Smooth muscle cell (in vitro differentiated cells): ENCODE measurements around the gene TM9SF2. TPM values are rescaled to one million over a fixed set of nuclear protein-coding genes. Genes with fewer than 3 reads are reported as not detected.
A peak's percentile ranks its signal among the peaks of the same experiment; 100 is the strongest.

Experiments used
- DNase-seq: peaks from one replicate; lab custom pipeline; 2025; ENCODE audit not compliant: unreplicated experiment; lab: John Stamatoyannopoulos, UW
- H2AFZ ChIP-seq: fragments of 200-600 bp; sonication (generic); 2 replicates; pipeline ENCODE4 v1.6.0; 2016; ENCODE audit warnings: antibody characterized with exemption, low read depth, mild to moderate bottlenecking
- H3F3A ChIP-seq: fragments of 200-600 bp; sonication (generic); 2 replicates; pipeline ENCODE4 v1.6.0; 2017; ENCODE audit warnings: antibody characterized with exemption, low read depth
- H3K27ac ChIP-seq: fragments of 200-600 bp; sonication (generic); 2 replicates; pipeline ENCODE4 v1.5.1; 2016; ENCODE audit warnings: low read depth, mild to moderate bottlenecking
- H3K27me3 ChIP-seq: fragments of 200-600 bp; sonication (generic); 2 replicates; pipeline ENCODE4 v1.6.1; 2016; ENCODE audit warnings: low read depth, mild to moderate bottlenecking
- H3K36me3 ChIP-seq: fragments of 200-600 bp; sonication (generic); 2 replicates; pipeline ENCODE4 v1.5.1; 2016; ENCODE audit warnings: low read depth
- H3K4me1 ChIP-seq: fragments of 200-600 bp; sonication (generic); 2 replicates; pipeline ENCODE4 v1.5.1; 2016; ENCODE audit warnings: low read depth
- H3K4me2 ChIP-seq: fragments of 200-600 bp; sonication (generic); 2 replicates; pipeline ENCODE4 v1.6.0; 2016; ENCODE audit warnings: mild to moderate bottlenecking
- H3K4me3 ChIP-seq: fragments of 200-600 bp; sonication (generic); 2 replicates; pipeline ENCODE4 v1.5.1; 2016; ENCODE audit warnings: mild to moderate bottlenecking
- H3K79me2 ChIP-seq: fragments of 200-600 bp; sonication (generic); 2 replicates; pipeline ENCODE4 v1.6.0; 2016; ENCODE audit warnings: low read depth, mild to moderate bottlenecking
- H3K9ac ChIP-seq: fragments of 200-600 bp; sonication (generic); 2 replicates; pipeline ENCODE4 v1.6.0; 2016; ENCODE audit warnings: low read depth
- H3K9me3 ChIP-seq: fragments of 200-600 bp; sonication (generic); replicated peaks from 2 replicates; pipeline ENCODE4 v1.5.1; 2016; ENCODE audit warnings: low read depth
- H4K20me1 ChIP-seq: fragments of 200-600 bp; sonication (generic); 2 replicates; pipeline ENCODE4 v1.6.0; 2016; ENCODE audit warnings: low read depth
- CTCF ChIP-seq: fragments of 200-600 bp; sonication (generic); IDR thresholded peaks from 2 replicates; pipeline ENCODE4 v1.5.1; 2017; ENCODE audit warnings: borderline replicate concordance, mild to moderate bottlenecking, antibody characterized with exemption; ENCODE audit not compliant: insufficient read depth, poor library complexity, severe bottlenecking
- WGBS: methylation state at CpG from one replicate; pipeline ENCODE4 v1.1.7; 2016; ENCODE audit warnings: low lambda C conversion rate; 5-methylcytosine and 5-hydroxymethylcytosine counted together
- polyA plus RNA-seq: library from polyadenylated mRNA; unstranded; fragments of >200 nt; fragmentation: Nextera tagmentation; extraction: Ambion mirVana; gene quantifications from 2 replicates; pipeline ENCODE4 v1.2.1, GENCODE V29; 2016
- small RNA-seq: library from RNA; depleted of rRNA; stranded (forward); fragments of <200 nt; gene quantifications from one replicate; pipeline ENCODE3, GENCODE V24; 2014
- total RNA-seq: library from RNA; depleted of rRNA; stranded (reverse); fragments of >200 nt; gene quantifications from 2 replicates; pipeline ENCODE4 v1.2.3, GENCODE V29; 2014

Gene TM9SF2
- total and polyA plus RNA-seq, 2 experiments from 2014 or later = 195 to 272 TPM

GRCh38 chr13:99608345-99608744 is 107.1 kb downstream of the TM9SF2 start:
- no peak for DNase-seq
- no peak overlapping the region for H3K4me2 ChIP-seq
- no peaks in the 10 kb centered on the region for H3K27me3 ChIP-seq
- H3K79me2 ChIP-seq = no peaks in the 10 kb centered on the region
- H2AFZ ChIP-seq = no peak overlapping the region
- TF ChIP-seq CTCF = no peak
- peaks cover 10% of the 10 kb centered on the region for H3F3A ChIP-seq
- H3K27ac ChIP-seq = no peak overlapping the region
- no peaks in the 10 kb centered on the region for H3K9me3 ChIP-seq
- 97% methylated on average over 15 of the region's 15 CpGs for WGBS
- no peak overlapping the region for H3K9ac ChIP-seq
- peaks cover 14% of the 10 kb centered on the region for H3K4me1 ChIP-seq
- no peaks in the 10 kb centered on the region for H4K20me1 ChIP-seq
- H3K36me3 ChIP-seq = no peaks in the 10 kb centered on the region
- no peak overlapping the region for H3K4me3 ChIP-seq

GRCh38 chr13:99610702-99611289 is 109.5 kb downstream of the TM9SF2 start:
- H2AFZ ChIP-seq = peak overlapping the region; percentile 17
- WGBS = 25% methylated on average over 4 of the region's 4 CpGs

More at GRCh38 chr13:99610702-99611289, 109.5 kb downstream of the TM9SF2 start:
- H3K27me3 ChIP-seq = no peaks in the 10 kb centered on the region
- no peak for DNase-seq
- H3K4me2 ChIP-seq = peak overlapping the region; percentile 28
- H3K9me3 ChIP-seq = no peaks in the 10 kb centered on the region
- TF ChIP-seq CTCF = peak; percentile 19
- no peaks in the 10 kb centered on the region for H3K79me2 ChIP-seq
- no peak overlapping the region for H3K4me3 ChIP-seq
- H3K9ac ChIP-seq = no peak overlapping the region
- no peaks in the 10 kb centered on the region for H3K36me3 ChIP-seq
- H3F3A ChIP-seq = peaks cover 10% of the 10 kb centered on the region
- H4K20me1 ChIP-seq = no peaks in the 10 kb centered on the region
- peaks cover 14% of the 10 kb centered on the region for H3K4me1 ChIP-seq
- peak overlapping the region; percentile 51 for H3K27ac ChIP-seq

Small RNAs within 50 kb of the gene (small RNA-seq; reads per million reads assigned to genes)
- 0.11 reads per million for gene AL139035.1

Other genes with a start within 250 kb of the TM9SF2 start
- gene GPR18, start 243.1 kb upstream of the TM9SF2 start, total RNA-seq = 0.36 TPM in 1 of 2 replicates, not detected in the other
- 0.38 TPM in 1 of 2 replicates, not detected in the other for gene GPR18, start 243.1 kb upstream of the TM9SF2 start, polyA plus RNA-seq
- 33.0 and 46.4 TPM in 2 replicates for gene GPR183, start 194.1 kb upstream of the TM9SF2 start, total RNA-seq
- gene GPR183, start 194.1 kb upstream of the TM9SF2 start, polyA plus RNA-seq = 26.8 and 32.4 TPM in 2 replicates
- 4.3 and 12.5 TPM in 2 replicates for gene CLYBL, start 105.2 kb downstream of the TM9SF2 start, total RNA-seq
- 5.8 and 8.1 TPM in 2 replicates for gene CLYBL, start 105.2 kb downstream of the TM9SF2 start, polyA plus RNA-seq